22Rv1 (cell line): Measurements from ENCODE around the gene ITPR2.
"Not testable (repeated sequence)": the region's sequence is repeated elsewhere in the genome, so short reads cannot be mapped to it uniquely, and the experiment has no call there.

Experiments used
- H3K27ac ChIP-seq: fragments of 450-650 bp; 2 replicates; pipeline ENCODE4 v1.5.1; 2017
- CTCF ChIP-seq: fragments of 450-650 bp; IDR thresholded peaks from 2 replicates; pipeline ENCODE4 v1.5.1; 2017; ENCODE audit warnings: mild to moderate bottlenecking
- ZFX ChIP-seq: fragments of 450-650 bp; IDR thresholded peaks from 2 replicates; pipeline ENCODE4 v1.6.1; 2017; ENCODE audit warnings: antibody characterized with exemption, borderline replicate concordance

ITPR2 gene

GRCh38 chr12:26798023-26798422, 35.0 kb downstream of the ITPR2 start:
- H3K27ac ChIP-seq, result no peak overlapping the region
- no peak for TF ChIP-seq ZFX
- TF ChIP-seq CTCF, result no peak

GRCh38 chr12:26795910-26796309, 37.1 kb downstream of the ITPR2 start:
- TF ChIP-seq CTCF (no peak), ZFX (no peak)
- H3K27ac ChIP-seq, result peak overlapping the region; percentile 12; the same call in 1 of the 2 replicates

GRCh38 chr12:26791301-26791791, 41.6 kb downstream of the ITPR2 start:
- TF ChIP-seq CTCF, result no peak
- TF ChIP-seq ZFX, result no peak
- H3K27ac ChIP-seq, result peak overlapping the region; percentile 64

GRCh38 chr12:26790645-26790994, 42.4 kb downstream of the ITPR2 start:
- TF ChIP-seq CTCF (no peak), ZFX (no peak)
- H3K27ac ChIP-seq, result peak overlapping the region; percentile 31

- no peak for TF ChIP-seq ZFX
- no peak for TF ChIP-seq CTCF
- peak overlapping the region; percentile 31 for H3K27ac ChIP-seq
Observed at GRCh38 chr12:26789731-26790644, 43.0 kb downstream of the ITPR2 start.

GRCh38 chr12:26786865-26787514, 46.0 kb downstream of the ITPR2 start:
- TF ChIP-seq ZFX, result no peak
- TF ChIP-seq CTCF, result no peak
- H3K27ac ChIP-seq, result peak overlapping the region; percentile 13

- peak overlapping the region; percentile 13 for H3K27ac ChIP-seq
- TF ChIP-seq CTCF, result no peak
- TF ChIP-seq ZFX, result no peak
Observed at GRCh38 chr12:26786491-26786864, 46.5 kb downstream of the ITPR2 start.

GRCh38 chr12:26783816-26784379, 49.1 kb downstream of the ITPR2 start:
- not testable (repeated sequence) for H3K27ac ChIP-seq
